HG03064 (cell line): ENCODE results near the gene PTPN20.
"Not testable (repeated sequence)": the region's sequence is repeated elsewhere in the genome, so short reads cannot be mapped to it uniquely, and the experiment has no call there.

Source experiments
- ATAC-seq: cut with Tn5 transposase; IDR thresholded peaks from one replicate; pipeline ENCODE4 v1.9.1; 2021; ENCODE audit warnings: low read depth; ENCODE audit not compliant: unreplicated experiment

Gene PTPN20

DNA sequence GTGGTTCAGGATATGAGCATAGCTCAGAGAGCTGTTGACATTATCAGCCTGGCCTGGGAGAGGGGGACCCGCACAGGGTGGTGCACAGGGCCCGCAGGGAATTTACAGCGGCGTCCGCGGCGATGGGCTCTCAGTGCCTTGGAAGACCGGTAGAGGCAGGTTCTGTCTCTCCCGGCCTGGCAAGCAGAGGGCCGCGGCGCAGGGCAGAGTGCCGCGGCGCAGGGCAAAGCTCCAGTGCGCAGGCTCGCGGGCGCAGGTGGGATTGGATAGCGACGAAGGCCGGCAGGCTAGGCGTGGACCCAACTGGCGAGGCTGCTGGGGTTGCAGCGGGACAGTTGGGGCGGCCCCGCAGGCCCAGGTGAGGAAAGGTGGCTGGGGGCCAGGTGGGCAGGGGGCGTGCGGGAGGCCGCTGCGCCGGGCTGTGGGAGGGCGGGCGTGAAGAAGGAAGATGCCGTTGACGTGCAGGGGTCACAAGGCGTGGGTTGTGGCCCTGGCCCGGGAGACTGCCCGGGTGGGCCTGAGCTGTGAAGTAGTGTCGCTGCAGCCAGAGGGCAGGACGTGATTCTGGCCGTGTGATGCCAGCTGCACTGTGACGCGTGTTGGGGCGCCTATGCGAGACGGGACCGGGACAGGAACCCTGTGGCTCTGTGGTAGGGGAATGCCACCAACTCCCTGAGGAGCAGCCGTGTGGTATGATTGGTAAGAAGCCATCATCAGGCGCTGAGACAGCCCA lies at the start of gene PTPN20:
PTPN20 (plus strand) TSS at position 285 of the 733 bp plus-strand sequence. CDS start 21,072 bp downstream, outside the sequence.
- ATAC-seq, result not testable (repeated sequence)

DNA sequence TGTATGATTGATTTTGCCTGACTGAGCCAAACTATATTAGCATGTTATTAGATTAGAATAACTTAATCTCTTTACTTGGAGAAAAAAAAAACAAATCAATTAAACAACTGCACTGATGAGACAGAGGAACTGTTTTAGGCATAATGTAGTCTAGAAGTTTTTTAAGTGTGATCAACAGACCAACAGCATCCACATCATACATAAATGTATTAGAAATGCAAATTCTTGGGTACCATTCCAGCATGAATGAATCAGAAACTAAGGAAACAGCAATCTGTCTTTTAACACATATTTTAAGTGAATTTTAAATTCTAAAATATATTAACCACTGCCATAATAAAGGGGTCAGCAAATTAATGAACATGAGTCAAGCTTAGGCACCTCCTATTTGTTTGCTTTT lies 41.5 kb upstream of the PTPN20 start:
- ATAC-seq, result not testable (repeated sequence)

DNA sequence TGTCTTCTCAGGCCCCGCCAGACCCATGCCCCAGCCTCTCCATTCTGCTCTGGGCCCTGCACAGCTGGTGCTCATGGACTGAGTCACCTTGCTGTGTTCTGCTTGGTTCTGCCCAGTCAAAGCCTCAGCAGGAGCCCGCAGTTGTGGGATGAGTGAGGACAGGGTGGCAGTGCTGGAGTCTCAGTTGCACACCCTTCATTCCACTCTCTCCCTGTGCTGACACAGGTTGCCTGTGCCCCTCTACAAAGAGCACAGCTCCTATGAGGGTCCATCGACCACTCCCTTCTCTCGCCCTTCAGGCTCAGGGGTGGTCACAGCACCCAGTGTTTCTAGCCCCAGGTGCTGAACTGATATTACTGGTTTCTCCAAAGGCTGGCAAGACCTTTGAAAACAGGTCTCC lies 39.6 kb upstream of the PTPN20 start:
- ATAC-seq, result not testable (repeated sequence)

GRCh38 chr10:46875304-46875703 lies 35.9 kb upstream of the PTPN20 start:
- ATAC-seq, result not testable (repeated sequence)

- not testable (repeated sequence) for ATAC-seq
These were observed 34.5 kb upstream of the PTPN20 start for GRCh38 chr10:46876773-46877172.

- not testable (repeated sequence) for ATAC-seq
These were observed 32.5 kb upstream of the PTPN20 start for GRCh38 chr10:46878761-46879160.

GRCh38 chr10:46890813-46891611 lies 20.2 kb upstream of the PTPN20 start:
- ATAC-seq, result not testable (repeated sequence)

DNA sequence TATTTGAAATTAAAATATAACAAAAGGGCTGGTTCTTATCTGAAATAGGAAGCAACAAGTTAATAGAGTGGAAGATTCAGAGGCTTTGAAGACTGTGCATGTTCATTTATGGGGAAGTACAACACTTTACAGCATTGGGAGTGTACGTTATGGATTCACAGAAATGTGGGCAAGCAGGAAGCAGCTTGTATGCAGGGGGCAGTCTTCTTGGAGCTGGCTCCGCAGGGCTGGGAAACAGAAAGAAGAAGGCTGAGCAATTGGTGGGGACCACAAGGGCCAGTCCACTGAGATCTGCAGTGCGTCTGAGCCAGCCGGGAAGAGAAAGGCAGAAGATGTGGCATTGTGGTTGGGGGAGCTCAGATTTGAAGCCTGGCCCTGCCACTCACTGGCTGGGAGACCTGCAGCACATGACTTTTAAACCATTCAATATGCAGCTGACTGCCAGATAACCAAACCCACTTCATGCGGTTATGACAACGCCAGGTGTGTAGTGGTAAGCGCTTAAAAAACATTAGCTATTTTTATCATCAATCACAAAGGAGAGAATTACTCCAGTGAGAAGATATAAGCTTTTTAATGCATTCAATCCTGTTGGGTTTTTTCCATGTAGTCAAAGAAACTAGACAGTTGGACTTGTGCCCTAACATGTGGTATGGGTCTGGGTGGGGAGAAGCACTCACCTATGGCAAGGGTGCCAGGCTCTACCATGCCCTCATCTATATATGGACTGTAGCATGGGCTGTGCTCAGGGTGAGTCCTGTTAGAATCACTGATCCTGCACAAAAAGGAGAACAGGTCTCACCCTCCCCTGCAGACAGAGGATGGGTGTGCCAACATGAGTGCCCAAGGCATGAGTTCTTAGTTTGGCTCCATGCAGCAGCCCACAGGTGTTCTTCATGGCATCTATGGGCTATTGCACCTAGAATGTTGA lies 14.2 kb upstream of the PTPN20 start:
- not testable (repeated sequence) for ATAC-seq

DNA sequence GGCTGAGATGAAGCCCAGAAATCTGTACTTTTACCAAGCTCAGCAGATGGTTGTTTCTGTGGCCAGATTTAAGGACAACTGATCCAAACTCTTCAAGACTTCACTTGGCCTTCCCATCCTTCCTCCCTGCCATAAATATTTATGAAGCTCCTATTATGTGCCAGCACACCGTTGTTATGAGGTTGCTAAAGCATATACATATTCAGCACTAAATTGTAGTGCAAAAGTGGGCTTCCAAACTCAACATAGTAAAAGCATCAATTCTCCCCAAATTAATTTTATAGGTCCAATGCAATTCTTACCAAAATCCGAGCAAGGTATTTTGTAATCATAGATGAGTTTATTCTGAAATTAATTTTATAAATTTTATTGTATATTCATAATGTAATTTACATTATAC lies 10.0 kb upstream of the PTPN20 start:
- ATAC-seq, result not testable (repeated sequence)

DNA sequence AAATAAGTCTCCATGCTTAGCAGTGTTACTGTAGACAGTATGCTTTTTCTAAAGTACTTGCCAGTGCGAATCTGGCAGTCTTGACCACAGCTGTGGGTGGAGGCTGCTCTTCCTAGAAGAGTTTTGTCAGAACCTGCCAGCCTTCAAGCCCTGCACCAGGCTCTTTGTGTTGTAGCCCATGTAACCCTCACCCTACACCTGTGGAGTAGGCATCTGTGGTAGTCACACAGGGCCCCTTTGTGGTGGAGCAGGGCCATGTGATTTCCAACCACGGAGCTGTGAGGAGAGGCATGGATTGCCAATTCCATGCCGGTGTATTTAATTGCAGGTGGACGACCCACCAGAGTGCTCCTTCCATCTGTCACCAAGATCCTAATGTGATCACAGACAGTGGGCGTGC lies 7.4 kb upstream of the PTPN20 start:
- not testable (repeated sequence) for ATAC-seq

DNA sequence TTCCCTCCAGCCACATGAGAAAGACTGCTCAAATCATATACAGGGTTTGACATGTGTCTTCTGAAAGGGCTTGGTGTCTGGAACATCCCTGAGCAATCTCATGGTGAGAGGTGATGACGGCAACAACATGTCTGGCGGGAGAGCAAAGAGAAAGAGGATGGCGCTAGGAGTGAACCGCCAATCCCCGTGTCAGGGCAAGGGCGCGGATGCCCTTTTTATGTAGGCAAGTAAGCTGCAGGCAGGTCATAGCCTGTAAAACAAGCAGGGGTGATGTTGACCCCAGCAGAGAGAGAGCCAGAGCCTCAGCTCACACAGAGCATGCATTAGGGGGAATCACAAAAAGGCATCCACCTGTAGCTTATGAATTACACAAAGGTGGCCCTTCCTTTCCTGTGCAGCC lies 4.9 kb upstream of the PTPN20 start:
- ATAC-seq, result not testable (repeated sequence)

DNA sequence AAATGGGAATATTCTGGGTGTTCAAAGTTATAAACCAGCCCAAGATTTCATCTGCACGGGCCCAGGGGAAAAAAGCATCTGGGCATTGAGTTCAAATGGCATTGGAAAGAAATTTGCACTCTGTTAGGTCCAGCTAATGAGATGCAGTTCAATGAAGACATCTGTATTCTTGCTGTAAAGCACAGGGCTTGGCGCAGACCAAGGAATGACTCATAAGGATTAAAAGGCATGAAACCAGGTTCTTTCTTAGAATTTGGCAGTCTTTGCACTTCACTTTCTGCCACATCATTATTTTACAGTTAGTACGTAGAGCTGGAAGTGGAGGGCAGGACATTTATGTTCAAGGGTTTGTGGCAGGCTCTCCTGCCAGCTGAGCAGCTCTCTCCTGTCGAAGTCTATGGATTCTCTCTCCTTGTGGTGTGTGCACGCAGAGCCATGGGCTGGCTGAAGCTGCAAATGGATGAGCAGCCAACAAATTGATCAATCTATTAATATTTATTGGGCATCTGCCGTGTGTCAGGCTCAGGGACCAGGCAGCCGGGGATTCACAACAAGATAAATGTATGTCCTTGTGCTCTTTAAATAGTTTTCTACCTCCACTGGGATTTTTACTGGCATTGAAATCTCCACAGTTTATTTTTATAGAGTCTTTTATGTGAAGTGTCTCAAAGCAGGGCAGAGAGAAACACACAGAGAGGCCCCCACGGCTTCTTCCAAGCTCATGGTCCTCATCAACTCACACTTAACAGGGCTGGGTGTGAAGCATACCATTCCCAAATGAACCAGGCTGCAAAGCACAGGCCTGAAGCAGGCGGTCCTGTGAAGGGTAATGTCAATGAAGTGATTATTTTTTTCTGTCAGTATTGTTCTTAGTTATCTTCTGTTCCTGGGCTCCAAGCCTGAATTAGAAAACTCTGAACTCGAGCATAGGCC lies 3.8 kb upstream of the PTPN20 start:
- not testable (repeated sequence) for ATAC-seq

DNA sequence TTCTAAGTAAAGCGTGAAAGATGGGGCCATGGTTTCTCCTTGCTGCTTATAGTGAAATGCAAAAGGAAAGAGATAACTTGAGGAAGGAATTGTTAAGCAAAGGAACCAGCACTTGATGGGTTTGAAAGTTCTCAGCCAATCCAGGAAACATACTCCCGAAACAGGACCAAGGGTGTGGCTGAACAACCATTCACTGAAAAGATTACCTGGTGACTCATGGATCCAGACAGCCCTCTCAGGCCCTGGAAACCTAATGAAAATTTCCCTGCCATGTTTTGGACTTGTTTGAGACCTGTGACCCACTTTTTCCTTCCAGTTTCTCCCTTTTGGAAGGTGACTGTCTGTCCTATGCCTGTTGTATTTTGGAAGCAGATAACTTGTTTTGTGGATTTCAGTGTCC lies 11.3 kb downstream of the PTPN20 start:
- not testable (repeated sequence) for ATAC-seq

DNA sequence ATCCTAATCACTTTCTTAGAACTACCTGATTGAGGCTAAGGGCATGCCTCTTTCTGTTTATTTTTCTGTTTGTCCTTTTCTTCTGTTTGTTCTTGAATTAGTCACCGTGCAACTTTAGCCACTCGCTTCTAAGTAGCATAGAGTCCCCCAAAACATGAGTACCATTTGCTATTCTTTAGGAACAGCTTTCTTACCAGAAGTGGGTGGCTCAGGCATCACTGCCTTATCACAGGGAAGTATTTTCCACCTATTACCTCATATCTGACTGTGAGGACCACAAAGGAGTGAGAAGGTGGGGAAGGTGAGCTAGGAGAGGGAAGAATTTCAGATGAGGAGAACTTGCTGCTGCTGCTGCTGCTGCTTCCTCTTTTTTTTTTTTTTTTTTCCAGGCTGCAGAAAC lies 13.9 kb downstream of the PTPN20 start:
- not testable (repeated sequence) for ATAC-seq

- not testable (repeated sequence) for ATAC-seq
These were observed 14.6 kb downstream of the PTPN20 start for GRCh38 chr10:46925853-46926252.

GRCh38 chr10:46928810-46929209 lies 17.6 kb downstream of the PTPN20 start:
- ATAC-seq, result not testable (repeated sequence)

DNA sequence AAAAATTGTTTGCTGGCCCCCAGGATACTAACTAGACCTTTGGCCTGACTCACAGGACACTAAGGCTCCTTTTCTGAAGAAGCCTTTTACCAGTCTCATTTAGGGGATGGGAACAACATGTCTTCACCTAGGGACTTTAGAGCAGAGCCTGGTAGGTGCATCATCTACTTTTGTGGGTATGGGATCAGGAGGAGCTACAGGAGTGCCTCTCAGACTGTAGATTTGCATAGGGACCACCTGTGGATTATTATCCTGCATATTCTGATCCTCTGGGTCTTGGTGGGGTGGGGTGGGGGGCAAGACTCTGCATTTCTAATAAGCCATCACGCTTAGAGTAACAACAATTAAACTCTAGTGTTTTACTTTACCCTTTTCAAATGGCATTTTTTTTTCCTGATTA lies 21.2 kb downstream of the PTPN20 start:
- ATAC-seq, result not testable (repeated sequence)

DNA sequence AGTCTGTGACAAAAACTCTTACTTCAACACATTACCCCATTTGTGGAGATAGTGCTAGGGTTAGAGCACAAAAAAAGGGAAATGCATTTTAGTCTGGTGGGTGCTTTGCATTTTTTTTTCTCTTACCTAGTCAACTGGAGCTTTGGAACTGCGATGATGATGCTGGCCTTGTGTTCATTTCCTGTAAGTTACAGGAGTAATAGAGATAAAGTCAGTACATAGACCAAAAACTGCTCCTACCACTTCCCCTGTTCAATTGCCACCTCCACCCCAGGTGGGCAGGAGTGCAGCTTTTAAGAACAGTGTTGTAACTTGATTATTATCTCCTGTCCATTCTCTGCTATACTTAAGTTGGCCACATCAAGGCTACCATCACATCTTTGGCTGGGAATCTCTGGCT lies 29.9 kb downstream of the PTPN20 start:
- ATAC-seq, result not testable (repeated sequence)
